Activated T-cell treated with anti-CD3 and anti-CD28 coated beads, Interleukin-2, amount 50 U/mL, for 4 hours (primary cell): Measurements from ENCODE around the gene KRTAP10-9. TPM values are rescaled to one million over a fixed set of nuclear protein-coding genes. Genes with fewer than 3 reads are reported as not detected.
"Not testable (repeated sequence)": the region's sequence is repeated elsewhere in the genome, so short reads cannot be mapped to it uniquely, and the experiment has no call there.

ENCODE experiments used
- ATAC-seq, 2 donors: fragments of 200-7000 bp; cut with Tn5 transposase; one replicate each; pipeline ENCODE4 v1.10.0; 2021
- DNase-seq: peaks from one replicate; pipeline ENCODE4 v3.0.0-alpha.2; 2020
- H3K27me3 Mint-ChIP-seq: one replicate; pipeline ENCODE4 v1.8.0; 2021; ENCODE audit warnings: low read depth, mixed read lengths
- H3K36me3 Mint-ChIP-seq: one replicate; pipeline ENCODE4 v1.8.0; 2022; ENCODE audit warnings: mixed read lengths; ENCODE audit not compliant: insufficient read depth
- H3K4me1 Mint-ChIP-seq: one replicate; pipeline ENCODE4 v1.8.0; 2021; ENCODE audit warnings: low read depth, mixed read lengths
- H3K4me3 Mint-ChIP-seq: one replicate; pipeline ENCODE4 v1.8.0; 2021; ENCODE audit warnings: mild to moderate bottlenecking, moderate library complexity, mixed read lengths
- H3K9me3 Mint-ChIP-seq: one replicate; pipeline ENCODE4 v1.8.0; 2021; ENCODE audit warnings: mixed read lengths
- total RNA-seq, 3 donors: library from RNA; stranded (reverse); gene quantifications; one replicate each; pipeline ENCODE4 v1.2.1, GENCODE V29; 2021

The KRTAP10-9 gene
- total RNA-seq, 3 donors from 2014 or later: not detected

- Mint-ChIP-seq H3K4me1 (no peaks in the 10 kb centered on the region), H3K27me3 (peaks cover 6% of the 10 kb centered on the region), H3K4me3 (no peak overlapping the region), H3K36me3 (peaks cover 1% of the 10 kb centered on the region), H3K9me3 (peaks cover 10% of the 10 kb centered on the region)
- ATAC-seq (no peak), DNase-seq (no peak)
Observed at GRCh38 chr21:44601596-44602462, 25.1 kb upstream of the KRTAP10-9 start.

GRCh38 chr21:44602463-44602850, 24.4 kb upstream of the KRTAP10-9 start:
- Mint-ChIP-seq H3K4me3 (no peak overlapping the region), H3K27me3 (peaks cover 6% of the 10 kb centered on the region), H3K36me3 (peaks cover 1% of the 10 kb centered on the region), H3K4me1 (no peaks in the 10 kb centered on the region), H3K9me3 (peaks cover 10% of the 10 kb centered on the region)
- ATAC-seq (no peak), DNase-seq (no peak)

- H3K9me3 Mint-ChIP-seq: peaks cover 10% of the 10 kb centered on the region
Observed at GRCh38 chr21:44603109-44603875, 23.6 kb upstream of the KRTAP10-9 start.

GRCh38 chr21:44603911-44604310, 23.0 kb upstream of the KRTAP10-9 start:
- Mint-ChIP-seq H3K4me1 (no peaks in the 10 kb centered on the region), H3K9me3 (peaks cover 6% of the 10 kb centered on the region), H3K36me3 (no peaks in the 10 kb centered on the region), H3K4me3 (no peak overlapping the region), H3K27me3 (peaks cover 6% of the 10 kb centered on the region)
- no peak for DNase-seq
- ATAC-seq: no peak

More at GRCh38 chr21:44603109-44603875, 23.6 kb upstream of the KRTAP10-9 start:
- ATAC-seq (no peak), DNase-seq (no peak)
- no peaks in the 10 kb centered on the region for H3K4me1 Mint-ChIP-seq
- H3K27me3 Mint-ChIP-seq: peaks cover 6% of the 10 kb centered on the region
- no peak overlapping the region for H3K4me3 Mint-ChIP-seq
- H3K36me3 Mint-ChIP-seq: peaks cover 1% of the 10 kb centered on the region

- H3K4me3 Mint-ChIP-seq: no peak overlapping the region
- DNase-seq (no peak), ATAC-seq (no peak)
- H3K4me1 Mint-ChIP-seq: no peaks in the 10 kb centered on the region
- H3K36me3 Mint-ChIP-seq: peaks cover 7% of the 10 kb centered on the region
- peaks cover 21% of the 10 kb centered on the region for H3K9me3 Mint-ChIP-seq
- peaks cover 6% of the 10 kb centered on the region for H3K27me3 Mint-ChIP-seq
Observed at GRCh38 chr21:44606495-44606894, 20.4 kb upstream of the KRTAP10-9 start.

- Mint-ChIP-seq H3K9me3 (peaks cover 21% of the 10 kb centered on the region), H3K36me3 (peaks cover 7% of the 10 kb centered on the region), H3K27me3 (peaks cover under 1% of the 10 kb centered on the region), H3K4me3 (no peak overlapping the region), H3K4me1 (no peaks in the 10 kb centered on the region)
- DNase-seq (no peak), ATAC-seq (no peak)
Observed at GRCh38 chr21:44609193-44609592, 17.7 kb upstream of the KRTAP10-9 start.

GRCh38 chr21:44610157-44610843, 16.6 kb upstream of the KRTAP10-9 start:
- not testable (repeated sequence) for ATAC-seq, H3K4me3 Mint-ChIP-seq, H3K36me3 Mint-ChIP-seq, DNase-seq, H3K4me1 Mint-ChIP-seq, H3K27me3 Mint-ChIP-seq
- peaks cover 21% of the 10 kb centered on the region for H3K9me3 Mint-ChIP-seq

- ATAC-seq: no peak
- Mint-ChIP-seq H3K4me1 (peaks cover 11% of the 10 kb centered on the region), H3K36me3 (peaks cover 7% of the 10 kb centered on the region), H3K9me3 (peaks cover 19% of the 10 kb centered on the region), H3K4me3 (no peak overlapping the region), H3K27me3 (no peaks in the 10 kb centered on the region)
- no peak for DNase-seq
Observed at GRCh38 chr21:44611551-44611950, 15.3 kb upstream of the KRTAP10-9 start.

GRCh38 chr21:44612029-44612486, 14.8 kb upstream of the KRTAP10-9 start, which contains the start of gene KRTAP10-8:
KRTAP10-8 (plus strand) TSS chr21:44612079; CDS start chr21:44612101, 22 bp downstream.
- DNase-seq: no peak
- no peak for ATAC-seq
- Mint-ChIP-seq H3K27me3 (no peaks in the 10 kb centered on the region), H3K36me3 (peaks cover 7% of the 10 kb centered on the region), H3K9me3 (peaks cover 18% of the 10 kb centered on the region), H3K4me1 (peaks cover 16% of the 10 kb centered on the region), H3K4me3 (no peak within 1 kb of the TSS)

- H3K4me1 Mint-ChIP-seq: peaks cover 23% of the 10 kb centered on the region
- H3K36me3 Mint-ChIP-seq: peaks cover 7% of the 10 kb centered on the region
- no peak overlapping the region for H3K4me3 Mint-ChIP-seq
- peaks cover 18% of the 10 kb centered on the region for H3K9me3 Mint-ChIP-seq
- no peaks in the 10 kb centered on the region for H3K27me3 Mint-ChIP-seq
- ATAC-seq (no peak), DNase-seq (no peak)
Observed at GRCh38 chr21:44612669-44613229, 14.1 kb upstream of the KRTAP10-9 start.

GRCh38 chr21:44613386-44614155, 13.3 kb upstream of the KRTAP10-9 start:
- Mint-ChIP-seq H3K27me3 (no peaks in the 10 kb centered on the region), H3K4me1 (peaks cover 31% of the 10 kb centered on the region), H3K9me3 (peaks cover 18% of the 10 kb centered on the region), H3K36me3 (peaks cover 7% of the 10 kb centered on the region), H3K4me3 (no peak overlapping the region)
- DNase-seq (no peak), ATAC-seq (no peak)

- H3K27me3 Mint-ChIP-seq: no peaks in the 10 kb centered on the region
- H3K9me3 Mint-ChIP-seq: peaks cover 17% of the 10 kb centered on the region
- H3K36me3 Mint-ChIP-seq: peaks cover 9% of the 10 kb centered on the region
- DNase-seq (no peak), ATAC-seq (no peak)
- H3K4me1 Mint-ChIP-seq: peaks cover 38% of the 10 kb centered on the region
- no peak overlapping the region for H3K4me3 Mint-ChIP-seq
Observed at GRCh38 chr21:44614161-44614631, 12.7 kb upstream of the KRTAP10-9 start.

GRCh38 chr21:44614961-44615391, 11.9 kb upstream of the KRTAP10-9 start:
- no peaks in the 10 kb centered on the region for H3K27me3 Mint-ChIP-seq
- ATAC-seq (no peak), DNase-seq (no peak)
- H3K4me1 Mint-ChIP-seq: peaks cover 45% of the 10 kb centered on the region
- H3K9me3 Mint-ChIP-seq: peaks cover 17% of the 10 kb centered on the region
- peaks cover 11% of the 10 kb centered on the region for H3K36me3 Mint-ChIP-seq
- H3K4me3 Mint-ChIP-seq: no peak overlapping the region
